Measurements from ENCODE around the gene GLRX3.
A peak's percentile ranks its signal among the peaks of the same experiment; 100 is the strongest.

The GLRX3 gene

GRCh38 chr10:130121486-130122079, 14.6 kb upstream of the GLRX3 start:
- no peak for TF ChIP-seq CTCF (IDR thresholded peaks at IDR 0.05; ENCODE audit: insufficient read depth, low read length, missing control alignments)
- POLR2A ChIA-PET, result no interaction called here
- DNase-seq (ENCODE audit: low read depth, low spot score), result no peak
- H3K4me3 ChIP-seq (ENCODE audit: low read depth, low read length), result no peak overlapping the region
- CTCF ChIA-PET, result interaction anchor here (1.7 kb wide), 1 partner anchor 11 kb away, joined by 7 read pairs; the partner anchor contains the start of gene C10orf143

DNA sequence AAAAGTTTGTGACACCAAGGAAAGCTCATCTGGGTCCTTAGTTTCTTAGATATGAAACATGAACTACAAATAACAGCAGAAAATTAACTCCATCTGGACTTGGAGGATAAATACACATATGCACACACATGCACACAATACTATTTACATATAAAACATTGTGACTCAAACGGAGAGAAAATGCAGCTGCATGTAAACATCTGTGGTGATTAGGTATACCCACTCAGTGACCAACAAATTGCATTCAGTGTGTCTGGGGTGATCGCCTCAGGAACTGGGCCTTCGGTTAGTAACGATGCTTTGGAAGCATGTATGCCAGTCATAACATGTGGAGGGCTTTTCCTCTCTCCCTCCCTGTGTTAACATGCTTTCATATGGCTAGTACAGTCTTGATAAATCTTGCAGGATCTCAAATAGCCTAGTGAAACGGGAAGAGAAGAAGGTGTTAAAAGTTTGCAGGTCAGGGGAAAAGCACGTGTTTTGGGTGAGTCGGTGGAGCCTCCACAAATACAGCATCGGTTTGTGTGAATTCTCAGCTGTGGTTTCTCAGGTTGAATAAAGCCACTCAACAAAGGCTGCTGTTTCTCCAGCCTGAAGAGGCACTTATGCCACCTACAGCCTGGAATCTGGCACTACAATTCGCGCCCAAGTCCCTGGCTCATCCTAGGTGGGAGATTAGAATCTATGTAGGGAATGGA, 8.7 kb upstream of the GLRX3 start:
- DNase-seq (ENCODE audit: low read depth, low spot score), result no peak
- ChIA-PET POLR2A (interaction anchor here (1.1 kb wide), 1 partner anchor 9 kb away, joined by 3 read pairs; the partner anchor contains the start of gene GLRX3), CTCF (interaction anchor here (1.0 to 4.4 kb wide), 20 partner anchors 8 to 1917 kb away, joined by 3 to 72 read pairs (median 6); partner anchors contain the start of genes C10orf143 and GLRX3)
- TF ChIP-seq CTCF (IDR thresholded peaks at IDR 0.05; ENCODE audit: insufficient read depth, low read length, missing control alignments), result peak; percentile 91
- no peak overlapping the region for H3K4me3 ChIP-seq (ENCODE audit: low read depth, low read length)

- no peak for TF ChIP-seq CTCF (IDR thresholded peaks at IDR 0.05; ENCODE audit: insufficient read depth, low read length, missing control alignments)
- no peak overlapping the region for H3K4me3 ChIP-seq (ENCODE audit: low read depth, low read length)
- POLR2A ChIA-PET, result interaction anchor here (1.1 to 1.5 kb wide), 2 partner anchors 8 to 17 kb away, joined by 3 to 4 read pairs; partner anchors contain the start of genes C10orf143 and GLRX3
- CTCF ChIA-PET, result interaction anchor here (1.0 to 4.4 kb wide), 15 partner anchors 9 to 1917 kb away, joined by 3 to 72 read pairs (median 8); partner anchors contain the start of genes C10orf143 and GLRX3
- DNase-seq (ENCODE audit: low read depth, low spot score), result no peak
These were observed 8.0 kb upstream of the GLRX3 start for GRCh38 chr10:130128062-130128781.

DNA sequence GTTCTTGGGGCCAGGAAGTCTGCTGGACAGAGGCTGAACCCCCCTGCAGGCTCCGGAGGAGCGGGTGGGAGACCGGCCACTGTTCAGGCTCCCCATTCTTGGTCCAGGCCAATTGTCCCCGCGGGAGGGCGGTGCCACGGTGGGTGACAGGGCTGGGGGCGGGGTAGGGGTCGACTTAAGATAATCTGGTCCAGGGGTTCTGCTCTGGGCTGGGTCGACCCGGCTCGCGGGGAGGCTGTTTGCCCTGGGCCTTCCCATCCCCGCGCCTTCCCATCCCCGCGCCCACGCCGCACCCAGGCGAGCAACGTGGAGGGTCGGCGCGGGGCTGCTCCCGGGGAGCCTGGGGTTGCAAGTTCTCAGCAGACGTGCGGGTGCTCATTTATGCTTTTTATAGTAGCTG, 7.3 kb upstream of the GLRX3 start:
- no peak for TF ChIP-seq CTCF (IDR thresholded peaks at IDR 0.05; ENCODE audit: insufficient read depth, low read length, missing control alignments)
- H3K4me3 ChIP-seq (ENCODE audit: low read depth, low read length), result no peak overlapping the region
- ChIA-PET CTCF (interaction anchor here (1.0 to 4.4 kb wide), 10 partner anchors 8 to 1918 kb away, joined by 4 to 72 read pairs (median 10); partner anchors contain the start of genes C10orf143 and GLRX3), POLR2A (interaction anchor here (1.5 kb wide), 1 partner anchor 18 kb away, joined by 4 read pairs; the partner anchor contains the start of gene C10orf143)
- no peak for DNase-seq (ENCODE audit: low read depth, low spot score)

DNA sequence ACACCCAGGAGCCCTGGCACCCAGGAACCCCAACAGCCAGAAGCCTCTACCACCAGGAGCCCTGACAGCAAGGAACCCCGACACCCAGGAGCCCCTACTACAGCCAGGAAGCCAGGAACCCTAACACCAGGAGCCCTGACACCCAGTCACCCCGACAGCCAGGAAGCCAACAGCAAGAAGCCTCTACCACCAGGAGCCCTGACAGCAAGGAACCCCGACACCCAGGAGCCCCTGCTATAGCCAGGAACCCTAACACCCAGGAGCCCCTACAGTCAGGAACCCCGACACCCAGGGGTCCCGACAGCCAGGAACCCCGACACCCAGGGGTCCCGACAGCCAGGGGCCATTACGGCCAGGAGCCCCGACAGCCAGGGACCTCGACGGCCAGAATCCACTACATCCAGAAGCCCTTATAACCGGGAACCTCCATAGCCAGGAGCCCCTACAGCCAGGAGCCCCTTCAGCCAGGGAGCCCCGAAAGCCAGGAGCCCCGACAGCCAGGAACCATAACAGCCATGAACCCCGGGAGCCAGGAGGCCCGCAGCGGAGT, 440 bp upstream of the GLRX3 start:
- no peak for TF ChIP-seq CTCF (IDR thresholded peaks at IDR 0.05; ENCODE audit: insufficient read depth, low read length, missing control alignments)
- H3K4me3 ChIP-seq (ENCODE audit: low read depth, low read length), result peak overlapping the region; percentile 76
- ChIA-PET POLR2A (interaction anchor here (1.0 to 1.9 kb wide), 2 partner anchors 8 to 25 kb away, joined by 3 to 45 read pairs; partner anchors contain the start of gene C10orf143), CTCF (interaction anchor here (3.2 to 3.7 kb wide), 2 partner anchors 8 to 25 kb away, joined by 19 to 30 read pairs; partner anchors contain the start of gene C10orf143)
- DNase-seq (ENCODE audit: low read depth, low spot score), result no peak
